A549 (cell line): Measurements from ENCODE around the gene TMEM167A. TPM values are rescaled to one million over a fixed set of nuclear protein-coding genes. Genes with fewer than 3 reads are reported as not detected.

Experiments
- ATAC-seq, 2 experiments: fragments of 200-7000 bp in 1 of 2; fragments of >200 bp in 1 of 2; cut with Nextera tagmentation in 1 of 2; cut with Tn5 transposase in 1 of 2; 3 replicates each; pipeline versions ENCODE4 v1.8.0 to v1.9.1; 2018 to 2020; ENCODE audit warnings: mild to moderate bottlenecking in 1 of 2, moderate library complexity in 1 of 2
- CTCF ChIA-PET: fragments of 300-600 bp; sonication (Branson Sonifier 250); formaldehyde crosslinking; extraction: SDS; loops from one replicate; lab custom pipeline; 2021; ENCODE audit warnings: antibody characterized with exemption, inconsistent platforms; lab: Yijun Ruan, JAX
- POLR2A ChIA-PET: fragments of 350-600 bp; formaldehyde crosslinking; extraction: SDS; loops from one replicate; lab custom pipeline; 2021; ENCODE audit warnings: antibody characterized with exemption, inconsistent platforms; lab: Yijun Ruan, JAX
- DNase-seq, 2 experiments: peaks; one replicate each; pipeline versions ENCODE4 v3.0.0 to v3.0.0-alpha.2; 2011 to 2016; ENCODE audit warnings: low read depth in 1 of 2, low spot score in 1 of 2
- FAIRE-seq: peaks from 2 replicates; lab custom pipeline; 2011; peaks lifted over from hg19 to GRCh38; lab: Jason Lieb, UNC
- H3K27ac ChIP-seq, 2 experiments: fragments of >200 bp; sonication (Bioruptor Twin); formaldehyde crosslinking; 3 replicates each; pipeline ENCODE4 v1.5.1; 2016 to 2017
- H3K4me1 ChIP-seq: fragments of >200 bp; sonication (Bioruptor Twin); formaldehyde crosslinking; 3 replicates; pipeline ENCODE4 v1.6.1; 2016
- H3K4me2 ChIP-seq: fragments of >200 bp; sonication (Bioruptor Twin); formaldehyde crosslinking; 3 replicates; pipeline ENCODE4 v1.6.1; 2016
- H3K4me3 ChIP-seq: fragments of >200 bp; sonication (Bioruptor Twin); formaldehyde crosslinking; 3 replicates; pipeline ENCODE4 v1.5.1; 2016
- H3K9me3 ChIP-seq: fragments of >200 bp; sonication (Bioruptor Twin); formaldehyde crosslinking; 3 replicates; pipeline ENCODE4 v1.6.1; 2016
- BCL3 ChIP-seq: fragments of >200 bp; sonication (Bioruptor Twin); formaldehyde crosslinking; IDR thresholded peaks from 3 replicates; pipeline ENCODE4 v1.6.1; 2016
- BHLHE40 ChIP-seq: IDR thresholded peaks from 2 replicates; pipeline ENCODE4 v1.6.1; 2012; ENCODE audit warnings: low read depth, low read length, inconsistent platforms
- CBX2 ChIP-seq: fragments of 200-600 bp; sonication (generic); IDR thresholded peaks from 2 replicates; pipeline ENCODE4 v1.6.1; 2016; ENCODE audit warnings: low read depth, mild to moderate bottlenecking, borderline replicate concordance
- EHF ChIP-seq: fragments of 250-450 bp; sonication (Bioruptor Pico); IDR thresholded peaks from 2 replicates; pipeline ENCODE4 v1.5.0; 2020; ENCODE audit warnings: mild to moderate bottlenecking
- FOXS1 ChIP-seq: fragments of 250-450 bp; sonication (Bioruptor Pico); IDR thresholded peaks from 2 replicates; pipeline ENCODE4 v1.5.0; 2020; ENCODE audit warnings: mild to moderate bottlenecking, moderate library complexity
- GATA3 ChIP-seq: IDR thresholded peaks from 2 replicates; pipeline ENCODE4 v1.6.1; 2012; ENCODE audit warnings: borderline replicate concordance
- HOXA7 ChIP-seq: fragments of 250-450 bp; sonication (Bioruptor Pico); IDR thresholded peaks from 2 replicates; pipeline ENCODE4 v1.5.0; 2020; ENCODE audit warnings: mild to moderate bottlenecking, moderate library complexity
- KDM1A ChIP-seq: fragments of 200-600 bp; sonication (generic); IDR thresholded peaks from 2 replicates; pipeline ENCODE4 v1.6.1; 2016; ENCODE audit warnings: low read depth, mild to moderate bottlenecking
- MAX ChIP-seq: IDR thresholded peaks from 2 replicates; pipeline ENCODE4 v1.6.1; 2012
- MAZ ChIP-seq: fragments of 150-350 bp; IDR thresholded peaks from 2 replicates; pipeline ENCODE4 v1.6.1; 2014; ENCODE audit warnings: antibody characterized with exemption, low read depth, low read length, borderline replicate concordance
- MYC ChIP-seq: IDR thresholded peaks from 2 replicates; pipeline ENCODE4 v1.6.1; 2012; ENCODE audit warnings: mild to moderate bottlenecking, inconsistent platforms, low read length, improper control_type of control experiment, borderline replicate concordance
- NPAS2 ChIP-seq: fragments of 250-450 bp; sonication (Bioruptor Pico); IDR thresholded peaks from 2 replicates; pipeline ENCODE4 v1.8.0; 2022; ENCODE audit warnings: mild to moderate bottlenecking, moderate library complexity, borderline replicate concordance
- PHF8 ChIP-seq: fragments of 200-600 bp; sonication (generic); IDR thresholded peaks from 2 replicates; pipeline ENCODE4 v1.6.1; 2016; ENCODE audit warnings: low read depth, mild to moderate bottlenecking, antibody characterized with exemption, moderate library complexity, borderline replicate concordance
- RAD21 ChIP-seq, 2 experiments: fragments of >200 bp in 1 of 2; sonication (Bioruptor Twin) in 1 of 2; formaldehyde crosslinking in 1 of 2; IDR thresholded peaks in 1 of 2; conservative IDR thresholded peaks in 1 of 2; 2 replicates in 1 of 2; 3 replicates in 1 of 2; pipeline ENCODE4 v1.6.1; 2012 to 2018; ENCODE audit warnings: inconsistent platforms in 1 of 2
- RARB ChIP-seq: fragments of 250-450 bp; sonication (Bioruptor Pico); IDR thresholded peaks from 2 replicates; pipeline ENCODE4 v1.8.0; 2021; ENCODE audit warnings: mild to moderate bottlenecking, moderate library complexity
- SMC3 ChIP-seq: fragments of >200 bp; sonication (Bioruptor Twin); formaldehyde crosslinking; IDR thresholded peaks from 3 replicates; pipeline ENCODE4 v1.6.1; 2018; ENCODE audit warnings: inconsistent platforms
- SREBF2 ChIP-seq: fragments of 450-650 bp; IDR thresholded peaks from 2 replicates; pipeline ENCODE4 v1.6.1; 2014; ENCODE audit warnings: mild to moderate bottlenecking, moderate library complexity
- TP53 ChIP-seq: fragments of 250-450 bp; sonication (Bioruptor Pico); IDR thresholded peaks from 2 replicates; pipeline ENCODE4 v1.5.0; 2021; ENCODE audit warnings: mild to moderate bottlenecking, moderate library complexity
- ZFP36 ChIP-seq: fragments of 450-650 bp; IDR thresholded peaks from 2 replicates; pipeline ENCODE4 v1.6.1; 2014; ENCODE audit warnings: borderline replicate concordance; ENCODE audit not compliant: partially characterized antibody
- WGBS: methylation state at CpG from one replicate; pipeline ENCODE4 v1.1.6; 2017; ENCODE audit errors: missing lambda C conversion rate; 5-methylcytosine and 5-hydroxymethylcytosine counted together
- polyA plus RNA-seq, 4 experiments: library from polyadenylated mRNA; depleted of rRNA in 3 of 4; stranded (reverse); fragments of >200 nt; fragmentation: RNase III in 1 of 4; extraction: RNeasy Plus Mini Kit Qiagen cat#74134 plus additional on column Dnase treatment in 1 of 4; gene quantifications; 2 replicates in 3 of 4; 3 replicates in 1 of 4; pipeline ENCODE4 v1.2.3, GENCODE V29; 2011 to 2017
- TF ChIP-seq, protein P1 (sequence below): fragments of 200-600 bp; sonication (generic); IDR thresholded peaks from 2 replicates; pipeline ENCODE4 v1.6.1; 2016; ENCODE audit warnings: antibody characterized with exemption, mild to moderate bottlenecking, moderate library complexity
- TF ChIP-seq, protein P2 (sequence below): IDR thresholded peaks from 2 replicates; pipeline ENCODE4 v1.6.1; 2012

The TMEM167A gene
- polyA plus RNA-seq, 2 of the 4 experiments (the other 2 are of a cell fraction), result 56.2 to 136 TPM

GRCh38 chr5:83115816-83116215 lies 38.6 kb upstream of the TMEM167A start (continued):
- no peak for TF ChIP-seq SMC3
- TF ChIP-seq FOXS1 (CRISPR knock-in tag), result no peak
- no peak for TF ChIP-seq MYC
- TF ChIP-seq, all 56 proteins: peak for 0

DNA sequence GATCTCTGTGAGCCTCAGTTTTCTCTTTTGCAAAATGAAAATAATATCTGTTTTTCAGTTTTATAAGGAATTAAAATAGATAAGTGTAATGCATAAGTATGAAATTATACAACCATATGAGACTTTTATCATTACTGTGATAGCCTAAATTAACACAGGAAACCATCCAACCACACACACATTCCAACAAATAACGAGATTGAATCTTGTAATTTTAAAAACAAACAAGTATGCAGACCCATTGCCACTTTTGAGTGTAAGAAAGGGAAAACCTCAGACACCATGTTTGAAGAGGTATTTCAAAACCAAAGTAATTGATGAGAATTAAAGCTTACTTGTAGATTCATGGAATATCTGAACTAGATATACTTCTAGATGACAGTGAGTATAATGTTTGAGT lies 32.2 kb upstream of the TMEM167A start:
- 81% methylated on average over 1 of the region's 1 CpG for WGBS
- ATAC-seq (no peak), FAIRE-seq (no peak), DNase-seq (no peak)
- POLR2A ChIA-PET, result no interaction called here
- TF ChIP-seq NPAS2 (CRISPR knock-in tag), result no peak
- TF ChIP-seq, protein P1, sequence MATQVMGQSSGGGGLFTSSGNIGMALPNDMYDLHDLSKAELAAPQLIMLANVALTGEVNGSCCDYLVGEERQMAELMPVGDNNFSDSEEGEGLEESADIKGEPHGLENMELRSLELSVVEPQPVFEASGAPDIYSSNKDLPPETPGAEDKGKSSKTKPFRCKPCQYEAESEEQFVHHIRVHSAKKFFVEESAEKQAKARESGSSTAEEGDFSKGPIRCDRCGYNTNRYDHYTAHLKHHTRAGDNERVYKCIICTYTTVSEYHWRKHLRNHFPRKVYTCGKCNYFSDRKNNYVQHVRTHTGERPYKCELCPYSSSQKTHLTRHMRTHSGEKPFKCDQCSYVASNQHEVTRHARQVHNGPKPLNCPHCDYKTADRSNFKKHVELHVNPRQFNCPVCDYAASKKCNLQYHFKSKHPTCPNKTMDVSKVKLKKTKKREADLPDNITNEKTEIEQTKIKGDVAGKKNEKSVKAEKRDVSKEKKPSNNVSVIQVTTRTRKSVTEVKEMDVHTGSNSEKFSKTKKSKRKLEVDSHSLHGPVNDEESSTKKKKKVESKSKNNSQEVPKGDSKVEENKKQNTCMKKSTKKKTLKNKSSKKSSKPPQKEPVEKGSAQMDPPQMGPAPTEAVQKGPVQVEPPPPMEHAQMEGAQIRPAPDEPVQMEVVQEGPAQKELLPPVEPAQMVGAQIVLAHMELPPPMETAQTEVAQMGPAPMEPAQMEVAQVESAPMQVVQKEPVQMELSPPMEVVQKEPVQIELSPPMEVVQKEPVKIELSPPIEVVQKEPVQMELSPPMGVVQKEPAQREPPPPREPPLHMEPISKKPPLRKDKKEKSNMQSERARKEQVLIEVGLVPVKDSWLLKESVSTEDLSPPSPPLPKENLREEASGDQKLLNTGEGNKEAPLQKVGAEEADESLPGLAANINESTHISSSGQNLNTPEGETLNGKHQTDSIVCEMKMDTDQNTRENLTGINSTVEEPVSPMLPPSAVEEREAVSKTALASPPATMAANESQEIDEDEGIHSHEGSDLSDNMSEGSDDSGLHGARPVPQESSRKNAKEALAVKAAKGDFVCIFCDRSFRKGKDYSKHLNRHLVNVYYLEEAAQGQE, result no peak
- TF ChIP-seq FOXS1 (CRISPR knock-in tag), result no peak
- TF ChIP-seq HOXA7 (CRISPR knock-in tag), result no peak
- TF ChIP-seq GATA3, result no peak
- no peak for TF ChIP-seq MAX
- TF ChIP-seq PHF8, result no peak
- TF ChIP-seq CBX2, result no peak
- no peak for TF ChIP-seq SMC3
- TF ChIP-seq TP53 (CRISPR knock-in tag), result no peak
- no peak for TF ChIP-seq MAZ
- TF ChIP-seq, protein P2, sequence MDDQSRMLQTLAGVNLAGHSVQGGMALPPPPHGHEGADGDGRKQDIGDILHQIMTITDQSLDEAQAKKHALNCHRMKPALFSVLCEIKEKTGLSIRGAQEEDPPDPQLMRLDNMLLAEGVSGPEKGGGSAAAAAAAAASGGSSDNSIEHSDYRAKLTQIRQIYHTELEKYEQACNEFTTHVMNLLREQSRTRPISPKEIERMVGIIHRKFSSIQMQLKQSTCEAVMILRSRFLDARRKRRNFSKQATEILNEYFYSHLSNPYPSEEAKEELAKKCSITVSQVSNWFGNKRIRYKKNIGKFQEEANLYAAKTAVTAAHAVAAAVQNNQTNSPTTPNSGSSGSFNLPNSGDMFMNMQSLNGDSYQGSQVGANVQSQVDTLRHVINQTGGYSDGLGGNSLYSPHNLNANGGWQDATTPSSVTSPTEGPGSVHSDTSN, result no peak
- no peak for TF ChIP-seq RAD21 (conservative IDR thresholded peaks at IDR 0.05 in 1 of 2, IDR thresholded peaks at IDR 0.05 in 1 of 2)
- TF ChIP-seq BHLHE40, result no peak
- no peak for TF ChIP-seq SREBF2
- no peak for TF ChIP-seq RARB (CRISPR knock-in tag)
- TF ChIP-seq BCL3, result no peak
- TF ChIP-seq ZFP36, result no peak
- TF ChIP-seq KDM1A, result no peak
- no peak for TF ChIP-seq EHF (CRISPR knock-in tag)
- Histone ChIP-seq H3K4me2 (no peak overlapping the region), H3K9me3 (0 out of 3 replicates have a peak, but pooled peaks cover 3% of the 10 kb centered on the region), H3K4me3 (no peak overlapping the region), H3K27ac (no peak overlapping the region), H3K4me1 (no peaks in the 10 kb centered on the region)
- CTCF ChIA-PET, result no interaction called here
